Spleen (tissue), 7 donors: ENCODE data around the gene SNX9.

Source experiments
- POLR2A ChIP-seq, 3 donors: fragments of 450-650 bp; IDR thresholded peaks; one replicate each; pipeline ENCODE4 v1.5.1; 2017; ENCODE audit warnings: antibody characterized with exemption in 3 of 3, mild to moderate bottlenecking in 1 of 3
- POLR2AphosphoS5 ChIP-seq, 3 donors: sonication (generic); formaldehyde crosslinking; IDR thresholded peaks; one replicate each; pipeline ENCODE4 v1.5.1; 2017; ENCODE audit warnings: antibody characterized with exemption in 3 of 3
- TF ChIP-seq, protein P1 (sequence below), 11 experiments: fragments of 200-600 bp in 7 of 11; fragments of 450-650 bp in 4 of 11; sonication (generic) in 4 of 11; IDR thresholded peaks in 8 of 11; conservative IDR thresholded peaks in 3 of 11; 1 replicate in 7 of 11; 2 replicates in 4 of 11; pipeline versions ENCODE4 v1.4.0 to v1.8.0; 2016 to 2021; ENCODE audit warnings: antibody characterized with exemption in 11 of 11, inconsistent platforms in 4 of 11, mild to moderate bottlenecking in 1 of 11
- donor health status: DM: no; HTN: no; CAD: no; lungs with moderate emphysema.
- donor health status: DM: no; HTN: no; CAD: no.
- donor health status: DM: no; HTN: no; CAD: no.

GRCh38 chr6:157811476-157812173, 11.4 kb upstream of the SNX9 start:
- TF ChIP-seq POLR2AphosphoS5 (IDR thresholded peaks at IDR 0.05) (no peak), POLR2A (IDR thresholded peaks at IDR 0.05) (no peak)
- TF ChIP-seq, protein P1, sequence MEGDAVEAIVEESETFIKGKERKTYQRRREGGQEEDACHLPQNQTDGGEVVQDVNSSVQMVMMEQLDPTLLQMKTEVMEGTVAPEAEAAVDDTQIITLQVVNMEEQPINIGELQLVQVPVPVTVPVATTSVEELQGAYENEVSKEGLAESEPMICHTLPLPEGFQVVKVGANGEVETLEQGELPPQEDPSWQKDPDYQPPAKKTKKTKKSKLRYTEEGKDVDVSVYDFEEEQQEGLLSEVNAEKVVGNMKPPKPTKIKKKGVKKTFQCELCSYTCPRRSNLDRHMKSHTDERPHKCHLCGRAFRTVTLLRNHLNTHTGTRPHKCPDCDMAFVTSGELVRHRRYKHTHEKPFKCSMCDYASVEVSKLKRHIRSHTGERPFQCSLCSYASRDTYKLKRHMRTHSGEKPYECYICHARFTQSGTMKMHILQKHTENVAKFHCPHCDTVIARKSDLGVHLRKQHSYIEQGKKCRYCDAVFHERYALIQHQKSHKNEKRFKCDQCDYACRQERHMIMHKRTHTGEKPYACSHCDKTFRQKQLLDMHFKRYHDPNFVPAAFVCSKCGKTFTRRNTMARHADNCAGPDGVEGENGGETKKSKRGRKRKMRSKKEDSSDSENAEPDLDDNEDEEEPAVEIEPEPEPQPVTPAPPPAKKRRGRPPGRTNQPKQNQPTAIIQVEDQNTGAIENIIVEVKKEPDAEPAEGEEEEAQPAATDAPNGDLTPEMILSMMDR (IDR thresholded peaks at IDR 0.05 in 8 of 11, conservative IDR thresholded peaks at IDR 0.05 in 3 of 11): no peak
